Measurements from ENCODE around the gene MACROD2.

The MACROD2 gene

DNA sequence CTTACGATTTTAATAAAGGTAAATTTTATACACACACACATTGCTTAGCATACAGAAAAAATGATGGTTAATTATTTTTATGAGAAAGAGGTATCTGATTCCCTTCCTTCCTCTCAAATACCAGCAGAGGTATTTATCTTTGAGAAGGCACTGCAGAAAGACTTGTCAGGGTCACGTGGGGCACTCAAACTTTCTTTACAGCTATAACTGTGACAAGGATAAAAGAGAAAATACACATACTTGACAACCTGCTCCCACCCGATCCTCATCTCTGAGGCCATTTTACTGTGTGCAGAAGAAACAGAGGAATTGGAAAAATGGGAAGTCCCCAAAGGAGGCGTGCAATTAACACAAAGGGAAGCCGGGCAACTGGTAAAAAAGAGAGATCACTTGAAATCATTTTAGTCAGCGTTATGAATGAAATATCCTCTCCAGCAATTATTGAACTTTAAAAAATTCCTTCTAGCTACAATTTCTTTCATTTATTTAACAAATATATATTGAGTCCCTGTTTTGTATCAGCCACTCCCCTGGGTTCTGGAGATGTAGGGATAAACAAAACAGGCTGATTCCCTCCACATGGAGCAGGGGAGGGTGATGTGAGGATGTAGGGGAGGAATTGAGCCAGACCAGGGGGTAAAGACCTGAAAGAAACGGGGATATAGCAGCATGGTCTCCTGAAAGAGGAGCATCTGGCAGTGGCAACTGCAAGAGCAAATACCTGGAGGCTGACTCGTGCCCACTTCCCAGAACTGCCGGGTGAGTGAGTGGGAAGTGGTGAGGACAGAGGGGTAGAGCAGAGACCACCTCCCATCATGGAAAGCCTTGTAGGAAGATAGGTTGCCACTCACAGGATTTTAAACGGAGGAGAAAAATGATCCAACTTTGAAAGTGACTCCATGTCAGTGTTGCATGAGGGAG, 2067.6 kb downstream of the MACROD2 start:
- TF ChIP-seq, protein P1, sequence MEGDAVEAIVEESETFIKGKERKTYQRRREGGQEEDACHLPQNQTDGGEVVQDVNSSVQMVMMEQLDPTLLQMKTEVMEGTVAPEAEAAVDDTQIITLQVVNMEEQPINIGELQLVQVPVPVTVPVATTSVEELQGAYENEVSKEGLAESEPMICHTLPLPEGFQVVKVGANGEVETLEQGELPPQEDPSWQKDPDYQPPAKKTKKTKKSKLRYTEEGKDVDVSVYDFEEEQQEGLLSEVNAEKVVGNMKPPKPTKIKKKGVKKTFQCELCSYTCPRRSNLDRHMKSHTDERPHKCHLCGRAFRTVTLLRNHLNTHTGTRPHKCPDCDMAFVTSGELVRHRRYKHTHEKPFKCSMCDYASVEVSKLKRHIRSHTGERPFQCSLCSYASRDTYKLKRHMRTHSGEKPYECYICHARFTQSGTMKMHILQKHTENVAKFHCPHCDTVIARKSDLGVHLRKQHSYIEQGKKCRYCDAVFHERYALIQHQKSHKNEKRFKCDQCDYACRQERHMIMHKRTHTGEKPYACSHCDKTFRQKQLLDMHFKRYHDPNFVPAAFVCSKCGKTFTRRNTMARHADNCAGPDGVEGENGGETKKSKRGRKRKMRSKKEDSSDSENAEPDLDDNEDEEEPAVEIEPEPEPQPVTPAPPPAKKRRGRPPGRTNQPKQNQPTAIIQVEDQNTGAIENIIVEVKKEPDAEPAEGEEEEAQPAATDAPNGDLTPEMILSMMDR (IDR thresholded peaks at IDR 0.05; ENCODE audit: control insufficient read depth, insufficient read depth, low read depth, low read length, missing control alignments): no peak
- no peak overlapping the region for H3K4me3 ChIP-seq (ENCODE audit: control insufficient read depth, low read depth, low read length)
- no peak for DNase-seq (ENCODE audit: low read depth)

- DNase-seq (ENCODE audit: low read depth): no peak
- TF ChIP-seq, protein P1 (IDR thresholded peaks at IDR 0.05; ENCODE audit: control insufficient read depth, insufficient read depth, low read depth, low read length, missing control alignments): no peak
- no peak overlapping the region for H3K4me3 ChIP-seq (ENCODE audit: control insufficient read depth, low read depth, low read length)
These were observed 2068.6 kb downstream of the MACROD2 start for GRCh38 chr20:16063881-16064280.

- DNase-seq (ENCODE audit: low read depth): no peak
These were observed 2069.8 kb downstream of the MACROD2 start for GRCh38 chr20:16064989-16065707.

DNA sequence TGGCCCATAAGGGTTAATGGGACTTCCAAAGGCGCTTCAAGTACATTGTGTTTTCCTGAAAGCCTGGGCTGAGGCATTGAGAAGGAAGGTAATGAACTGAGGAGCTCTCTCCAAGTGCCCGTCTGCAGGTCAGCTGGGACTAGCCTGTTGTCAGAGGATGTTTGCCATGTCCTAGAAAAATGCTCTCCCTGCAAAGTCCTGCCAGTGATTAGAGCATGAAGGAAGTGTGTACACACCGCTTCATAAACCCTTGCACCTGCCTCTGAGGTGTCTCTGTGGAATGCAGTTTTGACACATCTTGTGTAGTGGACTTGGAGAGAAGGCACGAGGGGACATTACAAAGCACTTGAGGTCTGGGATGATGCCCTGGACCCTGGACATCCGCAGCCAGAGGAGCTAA, 2071.3 kb downstream of the MACROD2 start:
- H3K4me3 ChIP-seq (ENCODE audit: control insufficient read depth, low read depth, low read length): no peak overlapping the region

More at GRCh38 chr20:16064989-16065707, 2069.8 kb downstream of the MACROD2 start:
- TF ChIP-seq, protein P1 (IDR thresholded peaks at IDR 0.05; ENCODE audit: control insufficient read depth, insufficient read depth, low read depth, low read length, missing control alignments): no peak
- no peak overlapping the region for H3K4me3 ChIP-seq (ENCODE audit: control insufficient read depth, low read depth, low read length)

GRCh38 chr20:16069389-16070010, 2074.2 kb downstream of the MACROD2 start:
- no peak overlapping the region for H3K4me3 ChIP-seq (ENCODE audit: control insufficient read depth, low read depth, low read length)
- no peak for DNase-seq (ENCODE audit: low read depth)
- TF ChIP-seq, protein P1 (IDR thresholded peaks at IDR 0.05; ENCODE audit: control insufficient read depth, insufficient read depth, low read depth, low read length, missing control alignments): no peak

More for the DNA sequence above, 2071.3 kb downstream of the MACROD2 start:
- TF ChIP-seq, protein P1 (IDR thresholded peaks at IDR 0.05; ENCODE audit: control insufficient read depth, insufficient read depth, low read depth, low read length, missing control alignments): no peak
- DNase-seq (ENCODE audit: low read depth): no peak

DNA sequence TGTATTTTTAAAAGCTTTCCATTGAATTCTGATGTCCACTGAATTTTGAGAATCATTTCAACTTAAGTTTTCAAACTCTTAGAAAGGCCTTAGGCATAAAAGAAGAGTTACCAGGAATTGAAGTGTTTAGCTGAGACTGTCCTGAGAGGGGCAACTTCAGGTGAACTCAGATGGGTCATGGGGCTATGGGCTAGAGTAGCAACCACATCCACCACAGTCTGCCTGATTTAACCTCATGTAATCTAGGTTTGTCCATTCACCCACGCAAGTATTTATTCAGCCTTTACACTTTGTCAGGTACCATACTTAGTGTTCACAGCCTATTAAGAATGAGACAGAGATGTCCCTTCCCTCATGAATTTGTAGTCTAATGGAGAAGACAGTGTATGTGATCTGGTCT, 2076.9 kb downstream of the MACROD2 start:
- H3K4me3 ChIP-seq (ENCODE audit: control insufficient read depth, low read depth, low read length): no peak overlapping the region
- no peak for DNase-seq (ENCODE audit: low read depth)
- TF ChIP-seq, protein P1 (IDR thresholded peaks at IDR 0.05; ENCODE audit: control insufficient read depth, insufficient read depth, low read depth, low read length, missing control alignments): no peak
